ENCODE data around the gene IZUMO4. TPM values are rescaled to one million over a fixed set of nuclear protein-coding genes. Genes with fewer than 3 reads are reported as not detected.

The IZUMO4 gene
- total RNA-seq, 1 experiment from 2014 or later: 5.3 TPM

- H3K36me3 Mint-ChIP-seq (ENCODE audit: insufficient read depth, unreplicated experiment): peaks cover 87% of the 10 kb centered on the region
- no peak overlapping the region for H3K4me3 Mint-ChIP-seq (ENCODE audit: unreplicated experiment)
- H3K9me3 Mint-ChIP-seq (ENCODE audit: unreplicated experiment): no peaks in the 10 kb centered on the region
- BruUV-seq (replicated peaks): no TSS peak
- no peaks in the 10 kb centered on the region for H3K4me1 Mint-ChIP-seq (ENCODE audit: insufficient read depth, unreplicated experiment)
- DNase-seq (ENCODE audit: unreplicated experiment): no peak
- CTCF ChIA-PET: interaction anchor here (1.1 kb wide), 1 partner anchor 9 kb away, joined by 3 read pairs; no protein-coding TSS in a partner anchor
- POLR2A ChIA-PET: no interaction called here
- no peaks in the 10 kb centered on the region for H3K27me3 Mint-ChIP-seq (ENCODE audit: insufficient read depth, unreplicated experiment)
- intact Hi-C loops (cut with micrococcal nuclease): no loop called here
- TF ChIP-seq, protein P1, sequence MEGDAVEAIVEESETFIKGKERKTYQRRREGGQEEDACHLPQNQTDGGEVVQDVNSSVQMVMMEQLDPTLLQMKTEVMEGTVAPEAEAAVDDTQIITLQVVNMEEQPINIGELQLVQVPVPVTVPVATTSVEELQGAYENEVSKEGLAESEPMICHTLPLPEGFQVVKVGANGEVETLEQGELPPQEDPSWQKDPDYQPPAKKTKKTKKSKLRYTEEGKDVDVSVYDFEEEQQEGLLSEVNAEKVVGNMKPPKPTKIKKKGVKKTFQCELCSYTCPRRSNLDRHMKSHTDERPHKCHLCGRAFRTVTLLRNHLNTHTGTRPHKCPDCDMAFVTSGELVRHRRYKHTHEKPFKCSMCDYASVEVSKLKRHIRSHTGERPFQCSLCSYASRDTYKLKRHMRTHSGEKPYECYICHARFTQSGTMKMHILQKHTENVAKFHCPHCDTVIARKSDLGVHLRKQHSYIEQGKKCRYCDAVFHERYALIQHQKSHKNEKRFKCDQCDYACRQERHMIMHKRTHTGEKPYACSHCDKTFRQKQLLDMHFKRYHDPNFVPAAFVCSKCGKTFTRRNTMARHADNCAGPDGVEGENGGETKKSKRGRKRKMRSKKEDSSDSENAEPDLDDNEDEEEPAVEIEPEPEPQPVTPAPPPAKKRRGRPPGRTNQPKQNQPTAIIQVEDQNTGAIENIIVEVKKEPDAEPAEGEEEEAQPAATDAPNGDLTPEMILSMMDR (IDR thresholded peaks at IDR 0.05; ENCODE audit: unreplicated experiment): no peak
- H3K27ac Mint-ChIP-seq (ENCODE audit: low read depth, unreplicated experiment): no peak overlapping the region
Observed at GRCh38 chr19:2121416-2122051, 24.8 kb downstream of the IZUMO4 start.

- Mint-ChIP-seq H3K4me1 (ENCODE audit: insufficient read depth, unreplicated experiment) (no peaks in the 10 kb centered on the region), H3K27ac (ENCODE audit: low read depth, unreplicated experiment) (no peak overlapping the region), H3K4me3 (ENCODE audit: unreplicated experiment) (no peak overlapping the region), H3K9me3 (ENCODE audit: unreplicated experiment) (no peaks in the 10 kb centered on the region), H3K36me3 (ENCODE audit: insufficient read depth, unreplicated experiment) (peaks cover 87% of the 10 kb centered on the region), H3K27me3 (ENCODE audit: insufficient read depth, unreplicated experiment) (no peaks in the 10 kb centered on the region)
- intact Hi-C loops (cut with micrococcal nuclease): no loop called here
- TF ChIP-seq, protein P1 (IDR thresholded peaks at IDR 0.05; ENCODE audit: unreplicated experiment): no peak
- no TSS peak for BruUV-seq (replicated peaks)
- POLR2A ChIA-PET: no interaction called here
- CTCF ChIA-PET: interaction anchor here (1.1 kb wide), 1 partner anchor 9 kb away, joined by 3 read pairs; no protein-coding TSS in a partner anchor
- no peak for DNase-seq (ENCODE audit: unreplicated experiment)
Observed at GRCh38 chr19:2122251-2122650, 25.5 kb downstream of the IZUMO4 start.

DNA sequence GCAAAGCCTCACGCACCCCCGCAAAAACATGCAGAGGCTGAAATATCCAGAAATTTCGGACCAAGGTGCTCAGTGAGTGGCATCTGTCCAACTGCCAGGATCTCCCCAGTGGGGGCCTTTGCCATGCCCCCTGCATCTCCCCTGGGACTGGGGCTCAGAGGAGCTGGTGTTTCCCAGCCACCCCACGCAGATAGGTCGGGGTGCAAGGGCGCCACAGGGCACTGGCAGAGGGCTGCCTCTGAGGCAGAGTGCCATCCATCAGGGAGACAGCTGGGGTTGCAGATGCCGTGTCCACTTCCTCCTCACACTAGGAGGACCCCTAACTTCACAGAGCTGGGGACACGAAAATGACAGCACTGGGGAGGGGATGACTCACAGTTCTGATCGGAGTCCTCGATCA, 26.3 kb downstream of the IZUMO4 start:
- Mint-ChIP-seq H3K4me3 (ENCODE audit: unreplicated experiment) (no peak overlapping the region), H3K4me1 (ENCODE audit: insufficient read depth, unreplicated experiment) (no peaks in the 10 kb centered on the region), H3K27me3 (ENCODE audit: insufficient read depth, unreplicated experiment) (no peaks in the 10 kb centered on the region), H3K27ac (ENCODE audit: low read depth, unreplicated experiment) (no peak overlapping the region), H3K9me3 (ENCODE audit: unreplicated experiment) (no peaks in the 10 kb centered on the region), H3K36me3 (ENCODE audit: insufficient read depth, unreplicated experiment) (peaks cover 87% of the 10 kb centered on the region)
- DNase-seq (ENCODE audit: unreplicated experiment): no peak
- CTCF ChIA-PET: no interaction called here
- TF ChIP-seq, protein P1 (IDR thresholded peaks at IDR 0.05; ENCODE audit: unreplicated experiment): no peak
- BruUV-seq (replicated peaks): TSS peak; percentile 11
- POLR2A ChIA-PET: no interaction called here
- intact Hi-C loops (cut with micrococcal nuclease): no loop called here

DNA sequence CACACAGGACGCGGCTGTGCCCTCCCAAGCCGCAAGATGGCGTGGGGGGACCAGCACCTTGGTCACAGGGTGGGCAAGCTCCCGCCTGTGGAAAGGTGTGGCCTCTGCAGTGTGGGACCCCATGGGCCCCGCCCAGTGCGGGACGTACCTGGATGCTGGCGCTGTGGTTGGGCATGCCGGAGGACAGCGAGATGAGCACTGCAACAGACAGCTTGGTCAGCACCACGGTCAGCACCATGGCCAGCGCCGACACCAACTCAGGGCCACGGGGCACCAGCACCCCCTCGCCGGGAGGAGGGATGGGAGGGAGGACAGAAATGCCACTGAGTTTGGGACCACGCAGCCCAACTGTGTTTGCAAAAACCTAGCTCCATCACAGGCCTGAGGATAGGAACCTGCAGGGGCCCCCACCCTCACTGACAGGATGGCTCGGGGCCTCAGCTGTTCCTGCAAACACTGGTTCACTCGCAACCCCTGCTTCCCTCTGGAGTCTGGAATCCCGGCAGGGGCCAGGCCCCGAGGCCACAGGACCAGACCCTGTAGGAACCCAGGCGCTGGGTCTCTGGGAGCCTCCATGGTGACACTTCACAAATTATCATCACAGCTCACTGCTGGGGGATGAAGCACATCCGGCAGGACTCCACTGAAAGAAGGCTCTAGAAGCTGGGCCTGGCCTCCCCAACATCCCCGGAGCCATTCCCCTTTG, 27.1 kb downstream of the IZUMO4 start:
- Mint-ChIP-seq H3K27me3 (ENCODE audit: insufficient read depth, unreplicated experiment) (no peaks in the 10 kb centered on the region), H3K36me3 (ENCODE audit: insufficient read depth, unreplicated experiment) (peaks cover 84% of the 10 kb centered on the region), H3K9me3 (ENCODE audit: unreplicated experiment) (no peaks in the 10 kb centered on the region), H3K4me3 (ENCODE audit: unreplicated experiment) (no peak overlapping the region), H3K27ac (ENCODE audit: low read depth, unreplicated experiment) (no peak overlapping the region), H3K4me1 (ENCODE audit: insufficient read depth, unreplicated experiment) (no peaks in the 10 kb centered on the region)
- TF ChIP-seq, protein P1 (IDR thresholded peaks at IDR 0.05; ENCODE audit: unreplicated experiment): no peak
- BruUV-seq (replicated peaks): no TSS peak
- CTCF ChIA-PET: interaction anchor here (0.5 to 0.6 kb wide), 2 partner anchors 59 to 62 kb away, joined by 5 to 6 read pairs; no protein-coding TSS in a partner anchor
- intact Hi-C loops (cut with micrococcal nuclease): no loop called here
- DNase-seq (ENCODE audit: unreplicated experiment): no peak
- POLR2A ChIA-PET: interaction anchor here (0.9 kb wide), 1 partner anchor 13 kb away, joined by 3 read pairs; no protein-coding TSS in a partner anchor

All from MCF 10A (cell line).